ENCODE data around the gene FAM24B. TPM values are rescaled to one million over a fixed set of nuclear protein-coding genes. Genes with fewer than 3 reads are reported as not detected.
"Not testable (repeated sequence)": the region's sequence is repeated elsewhere in the genome, so short reads cannot be mapped to it uniquely, and the experiment has no call there.

The FAM24B gene
- polyA plus RNA-seq, 1 donor = 2.5 TPM

DNA sequence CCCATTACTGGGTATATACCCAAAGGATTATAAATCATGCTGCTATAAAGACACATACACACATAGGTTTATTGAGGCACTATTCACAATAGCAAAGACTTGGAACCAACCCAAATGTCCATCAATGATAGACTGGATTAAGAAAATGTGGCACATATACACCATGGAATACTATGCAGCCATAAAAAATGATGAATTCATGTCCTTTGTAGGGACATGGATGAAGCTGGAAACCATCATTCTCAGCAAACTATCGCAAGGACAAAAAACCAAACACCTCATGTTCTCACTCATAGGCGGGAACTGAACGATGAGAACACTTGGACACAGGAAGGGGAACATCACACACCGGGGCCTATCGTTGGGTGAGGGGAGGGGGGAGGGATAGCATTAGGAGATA, 21.3 kb downstream of the FAM24B start:
- not testable (repeated sequence) for DNase-seq

DNA sequence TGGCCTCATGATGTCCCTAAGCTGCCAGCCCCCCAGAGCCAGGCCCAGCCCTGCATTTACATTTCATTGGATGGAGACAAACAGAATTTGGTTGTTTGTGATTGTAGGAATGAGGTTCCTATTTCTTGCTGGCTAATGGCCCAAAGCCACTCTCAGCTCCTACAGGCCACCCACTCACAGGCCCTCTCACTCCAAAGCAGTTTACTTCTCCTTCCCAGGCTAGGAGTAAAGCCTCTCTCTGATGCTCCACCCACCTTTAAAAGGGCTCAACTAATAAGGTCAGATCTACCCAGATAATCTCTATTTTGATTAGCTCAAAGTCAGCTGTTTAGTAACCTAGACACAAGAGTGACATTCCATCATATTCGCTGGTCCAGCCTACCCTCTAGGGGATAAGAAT, 22.5 kb downstream of the FAM24B start:
- DNase-seq = no peak

DNA sequence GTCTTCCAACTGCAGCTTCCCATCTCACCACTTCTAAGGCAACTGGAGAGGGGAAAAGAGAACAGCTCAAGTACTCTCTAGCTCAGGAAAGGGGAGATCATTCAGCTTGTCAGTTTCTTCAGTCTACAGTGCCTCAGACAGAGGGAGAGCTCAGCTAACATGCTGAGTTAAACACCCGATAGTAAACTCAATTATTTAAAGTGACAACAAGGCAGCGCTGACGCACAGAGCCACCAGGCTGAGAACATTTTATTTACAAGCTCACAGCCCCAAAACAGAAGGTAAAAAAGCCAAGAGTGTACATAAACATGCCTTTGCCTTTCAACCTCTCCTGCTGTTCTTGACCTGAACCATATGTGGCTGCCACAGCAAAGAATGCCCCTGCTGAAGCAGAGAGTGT, 23.6 kb downstream of the FAM24B start:
- DNase-seq = no peak

DNA sequence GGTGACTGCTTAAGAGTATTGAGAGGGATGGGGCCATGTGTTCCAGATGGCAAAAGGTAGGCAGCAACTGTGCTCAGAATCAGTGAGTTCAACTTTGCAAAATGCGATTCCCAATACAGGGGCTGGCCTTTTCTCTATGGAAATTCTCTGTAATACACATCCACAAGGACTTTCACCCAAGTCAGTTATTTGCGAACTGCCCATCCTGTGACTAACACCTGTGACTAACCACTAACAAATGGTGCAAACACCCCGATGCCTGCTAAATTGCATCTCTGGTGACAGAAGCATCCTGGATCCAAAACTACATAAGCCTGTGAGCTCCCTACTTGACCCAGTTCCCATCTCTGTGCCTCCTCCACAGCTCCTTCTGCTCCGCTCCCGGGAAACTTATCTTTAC, 24.7 kb downstream of the FAM24B start:
- DNase-seq = no peak

DNA sequence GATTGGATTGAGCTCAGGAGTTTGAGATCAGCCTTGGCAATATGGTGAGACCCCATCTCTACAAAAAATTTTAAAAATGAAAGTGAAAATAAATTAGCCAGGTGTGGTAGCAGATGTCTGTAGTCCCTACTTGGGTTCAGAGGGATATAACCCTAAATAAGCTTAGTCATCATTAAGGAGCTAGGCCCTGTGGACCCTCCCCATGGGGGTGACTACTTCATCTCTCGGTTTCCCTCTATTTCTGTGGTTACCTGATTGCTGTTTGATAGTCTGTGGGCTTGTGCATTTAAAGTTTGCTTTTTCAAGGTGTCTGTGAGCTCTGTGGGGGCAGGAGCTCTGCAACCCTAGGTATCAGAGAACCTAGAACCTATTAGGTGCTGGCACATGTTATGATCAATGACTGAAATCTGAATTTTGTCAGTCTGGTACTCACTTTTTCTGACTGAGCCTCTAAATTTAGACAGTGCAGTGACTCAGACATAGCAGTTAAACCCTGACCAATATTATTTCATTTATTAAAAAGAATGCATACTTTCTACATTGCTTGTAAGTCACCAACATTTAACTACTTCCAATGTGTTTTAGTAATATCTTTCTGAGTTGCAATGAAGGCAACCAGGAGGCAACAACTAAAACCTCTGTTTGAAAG, 25.6 kb downstream of the FAM24B start:
- DNase-seq = no peak

DNA sequence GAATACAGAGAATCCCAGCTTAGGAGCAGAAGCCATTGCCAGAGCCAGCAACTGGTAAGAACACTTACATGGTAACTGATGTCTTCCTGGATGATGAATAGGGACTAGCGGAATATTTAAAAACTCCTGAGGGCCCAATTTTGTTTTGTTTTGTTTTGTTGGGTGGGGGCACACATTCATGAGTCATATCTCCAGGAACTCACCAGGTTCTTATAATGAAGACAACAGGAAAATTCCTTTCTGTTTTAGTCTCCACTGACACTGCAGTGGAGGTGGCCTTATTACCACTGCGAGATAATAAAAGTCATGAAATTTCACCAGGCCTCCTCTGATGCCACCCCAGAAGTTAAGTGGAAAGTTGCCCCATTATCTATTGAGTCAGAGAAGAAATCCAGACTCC, 27.1 kb downstream of the FAM24B start:
- no peak for DNase-seq

DNA sequence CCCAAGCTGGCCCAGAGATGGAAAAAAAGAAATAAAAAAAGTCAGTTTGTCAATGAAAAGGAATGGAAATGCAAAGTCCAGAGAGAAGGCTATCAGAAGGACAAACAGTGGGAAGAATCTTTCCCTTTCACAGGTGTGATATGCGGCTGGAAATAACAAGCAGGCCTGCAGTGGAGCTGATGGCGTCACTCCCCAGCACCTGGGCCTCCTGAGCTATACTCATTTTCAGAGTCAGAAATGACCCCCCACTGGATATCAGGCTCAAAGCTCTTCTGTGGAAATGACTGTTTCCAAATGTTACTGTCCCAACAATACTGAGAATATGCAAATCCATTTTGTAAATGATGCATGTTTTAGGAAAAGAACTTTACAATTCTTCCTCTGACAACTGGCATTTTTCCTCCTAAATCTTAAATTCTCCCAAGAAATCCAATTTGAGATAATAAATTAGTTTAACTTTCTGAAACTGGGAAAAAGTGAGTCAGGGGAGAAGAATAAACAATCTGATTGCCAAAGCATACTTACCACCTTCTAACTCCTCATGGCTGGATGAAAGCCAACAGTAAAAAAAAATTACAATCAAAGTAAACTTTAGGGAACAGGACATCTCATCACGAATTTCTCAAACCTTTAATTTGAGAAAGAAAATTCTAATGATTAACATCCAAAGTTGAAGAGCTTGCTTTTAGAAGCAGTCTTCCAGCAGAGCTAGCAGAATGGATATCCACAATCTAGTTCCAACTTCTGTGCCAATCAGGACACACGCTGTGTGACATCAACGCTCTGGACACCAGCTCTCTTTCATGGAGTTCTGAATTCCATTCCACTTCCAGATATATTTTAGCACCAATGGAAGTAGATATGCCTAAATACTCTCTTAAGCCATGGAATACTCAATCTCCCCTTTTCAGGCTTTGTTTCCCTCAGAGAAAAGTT, 28.4 kb downstream of the FAM24B start:
- DNase-seq = no peak

DNA sequence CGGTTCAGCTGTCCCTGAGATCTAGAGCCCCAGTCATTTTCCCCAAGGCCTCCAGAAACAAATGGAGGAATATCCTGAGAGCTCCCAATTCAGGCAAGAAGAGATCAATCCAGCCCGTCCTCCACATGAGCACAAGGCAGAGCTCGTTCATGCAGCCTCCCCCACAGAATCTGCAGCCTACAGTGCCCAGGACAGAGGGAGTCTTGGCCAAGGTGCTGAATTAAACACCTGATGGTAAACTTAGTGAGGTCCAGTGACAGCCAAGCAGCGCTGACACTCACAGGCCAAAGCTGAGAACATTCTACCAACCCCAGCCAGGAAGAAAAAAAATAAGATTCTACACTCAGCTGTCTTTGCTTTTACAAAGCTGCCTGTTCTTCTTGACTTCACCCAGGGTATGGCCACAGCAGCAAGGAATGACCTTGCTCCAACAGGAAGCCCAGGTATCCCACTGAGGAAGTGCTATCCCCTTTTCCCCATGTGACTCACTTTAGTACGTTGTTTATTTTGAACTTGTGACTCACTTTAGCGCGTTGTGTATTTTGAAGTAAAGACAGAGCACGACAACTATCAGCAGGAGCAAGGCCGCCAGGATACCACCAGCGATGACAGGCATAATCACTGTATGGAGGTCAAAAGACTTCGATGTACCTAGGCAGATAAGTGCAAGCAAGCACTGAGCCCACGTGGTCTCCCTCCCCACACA, 29.3 kb downstream of the FAM24B start:
- no peak for DNase-seq

DNA sequence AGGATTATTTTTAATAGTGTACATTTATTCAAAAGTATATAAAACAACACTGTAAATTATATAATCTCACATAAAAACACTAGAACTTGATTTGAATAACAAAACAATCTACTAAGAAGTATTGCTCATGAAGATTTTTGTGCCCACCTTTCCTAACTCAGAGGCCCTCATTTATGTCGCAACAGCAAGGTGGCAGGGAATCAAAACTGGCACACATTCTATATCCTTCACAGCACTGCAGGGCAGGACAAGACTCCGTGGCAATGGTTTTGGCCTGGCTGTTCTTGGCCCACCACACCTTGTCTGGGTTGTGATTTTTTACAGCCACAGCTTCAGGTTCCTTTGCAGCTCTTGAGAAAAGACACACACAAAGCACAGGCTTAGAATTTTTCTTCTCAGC, 30.3 kb downstream of the FAM24B start:
- DNase-seq = no peak

DNA sequence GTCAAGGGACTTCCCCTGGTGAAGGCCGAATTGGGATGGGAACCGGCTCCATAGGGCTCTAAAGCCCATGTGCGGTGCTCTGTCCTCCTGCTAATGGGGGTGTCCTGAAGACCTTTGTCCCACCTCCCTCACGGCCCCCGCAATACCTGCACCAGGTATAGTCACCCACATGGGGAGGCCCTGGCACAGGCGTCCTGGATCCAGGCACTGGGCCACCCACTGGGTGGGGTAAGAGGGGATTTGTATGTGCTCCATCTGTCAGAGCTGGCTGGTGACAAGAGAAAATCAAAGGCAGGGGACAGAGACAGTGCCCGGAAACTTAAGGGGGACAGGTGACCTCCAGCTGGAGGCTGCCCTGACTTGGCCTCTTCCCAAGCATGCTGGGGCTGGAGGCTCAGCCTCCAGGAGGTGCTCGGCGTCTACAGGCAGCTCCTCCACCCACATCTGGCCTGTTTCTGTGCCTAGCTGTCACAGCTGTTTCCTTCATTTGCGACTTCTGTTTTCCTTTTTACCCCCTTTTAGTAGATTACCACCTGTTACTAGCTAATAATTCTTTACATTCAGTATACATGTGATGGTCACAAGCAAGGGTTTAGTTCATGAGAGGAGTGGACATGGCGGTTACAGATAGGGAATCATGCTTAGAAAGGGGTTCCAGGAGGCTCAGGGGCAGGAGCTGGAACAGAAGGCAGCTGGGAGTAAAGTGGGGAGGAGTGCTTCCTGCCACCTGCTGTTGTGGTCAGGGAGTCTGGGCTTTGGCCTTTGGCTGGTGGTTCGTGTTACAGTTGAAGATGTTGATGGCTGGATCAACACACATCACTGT, 31.4 kb downstream of the FAM24B start:
- DNase-seq = no peak

DNA sequence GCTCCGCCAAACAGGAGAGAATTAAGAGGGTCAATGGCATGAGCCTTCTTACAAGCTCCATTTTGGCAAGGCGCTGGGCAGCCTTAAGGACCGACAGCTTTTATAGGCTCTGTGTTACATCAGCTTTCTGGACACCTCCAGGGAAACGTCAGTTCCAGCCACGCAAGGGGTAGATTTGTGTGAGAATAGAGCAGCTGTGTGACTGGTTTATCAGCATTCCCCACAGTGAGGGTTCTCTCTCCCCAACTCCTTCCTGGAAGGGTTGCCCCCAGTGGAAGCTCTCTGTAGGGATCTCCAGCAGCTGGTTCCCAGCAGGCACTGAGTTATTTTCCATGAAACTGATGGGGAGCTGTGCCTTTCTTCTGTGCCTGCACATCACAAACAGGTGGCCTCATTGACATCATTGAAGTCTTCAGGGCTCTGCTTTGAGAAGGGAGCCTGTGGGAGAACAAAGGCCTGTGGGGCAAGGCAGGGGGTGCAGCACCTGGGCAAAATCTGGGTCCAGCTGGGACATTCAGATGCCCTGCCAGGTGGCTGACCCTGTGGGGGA, 33.5 kb downstream of the FAM24B start, which contains the start of gene CUZD1:
Gene CUZD1, minus strand, starts transcription at position 75 of the 550 bp plus-strand sequence. Its CDS starts 14 bp downstream, at position 61.
- DNase-seq = no peak

DNA sequence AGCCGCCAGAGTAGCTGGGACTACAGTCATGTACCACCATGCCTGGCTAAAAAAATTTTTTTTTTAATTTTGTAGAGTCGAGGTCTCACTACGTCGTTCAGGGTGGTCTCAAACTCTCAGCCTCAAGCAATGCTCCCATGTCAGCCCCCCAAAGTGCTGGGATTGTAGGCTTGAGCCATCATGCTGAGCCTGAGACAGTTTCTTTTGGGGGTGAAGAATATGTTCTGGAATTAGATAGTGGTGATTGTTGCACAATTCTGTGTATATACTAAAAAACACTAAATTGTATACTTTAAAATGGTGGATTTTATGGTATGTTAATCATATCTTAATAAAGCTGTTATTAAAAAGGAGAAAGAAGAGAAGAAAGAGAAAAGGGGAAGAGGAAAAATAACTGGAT, 35.2 kb downstream of the FAM24B start:
- DNase-seq = no peak

DNA sequence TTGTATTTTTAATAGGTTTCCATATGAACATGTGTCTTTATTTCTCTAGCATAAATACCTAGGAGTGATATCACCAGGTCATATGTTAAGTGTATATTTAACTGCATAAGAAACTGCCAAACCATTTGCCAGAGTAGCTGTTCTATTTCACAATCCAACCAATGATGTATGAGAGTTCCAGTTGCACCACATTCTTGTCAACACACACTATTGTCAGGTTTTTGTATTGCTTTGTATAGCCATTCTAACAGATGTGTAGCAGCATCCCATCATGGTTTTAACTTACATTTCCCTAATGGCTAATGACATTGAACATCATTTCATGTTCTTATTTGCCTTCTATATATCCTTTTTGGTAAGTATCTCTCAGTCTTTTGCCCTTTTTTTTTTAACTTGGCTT, 37.8 kb downstream of the FAM24B start:
- no peak for DNase-seq

DNA sequence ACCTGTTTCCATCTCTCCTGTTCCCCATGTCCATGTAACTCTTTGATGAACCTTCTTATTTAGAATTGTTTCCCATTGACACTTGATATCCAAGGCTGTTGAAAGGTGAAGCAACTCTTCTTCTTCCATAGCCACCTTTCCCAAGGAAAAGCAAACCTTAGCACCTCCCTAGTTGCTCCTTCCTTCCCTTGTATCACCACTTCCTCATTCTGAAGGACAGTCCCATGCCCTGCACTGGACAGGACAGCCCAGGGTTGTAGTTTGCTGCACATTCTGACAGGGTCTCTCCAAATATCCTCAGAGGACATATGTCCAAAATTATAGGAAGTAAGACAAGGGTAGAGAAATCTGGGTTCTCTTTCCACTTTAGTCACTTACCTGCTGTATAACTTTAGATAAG, 39.9 kb downstream of the FAM24B start:
- no peak for DNase-seq

DNA sequence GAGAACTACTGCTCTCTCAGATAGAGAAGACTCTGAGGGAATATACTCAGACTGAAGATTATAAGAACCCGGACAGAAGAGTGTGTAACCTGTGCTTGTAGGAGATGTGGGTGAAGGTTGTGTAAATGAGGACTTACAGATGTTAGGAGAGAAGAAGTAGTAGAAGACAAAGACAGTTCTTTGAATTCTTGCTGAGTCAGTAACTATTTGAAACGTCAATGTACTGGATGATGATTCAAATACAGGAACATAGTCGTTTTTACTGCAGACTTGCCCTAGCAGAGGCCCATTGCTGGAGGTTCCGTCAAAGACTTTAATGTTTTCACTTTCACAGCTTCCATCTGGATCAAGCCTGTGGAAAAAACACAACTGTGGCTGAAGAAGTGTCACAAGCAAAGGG, 40.5 kb downstream of the FAM24B start:
- DNase-seq = no peak

DNA sequence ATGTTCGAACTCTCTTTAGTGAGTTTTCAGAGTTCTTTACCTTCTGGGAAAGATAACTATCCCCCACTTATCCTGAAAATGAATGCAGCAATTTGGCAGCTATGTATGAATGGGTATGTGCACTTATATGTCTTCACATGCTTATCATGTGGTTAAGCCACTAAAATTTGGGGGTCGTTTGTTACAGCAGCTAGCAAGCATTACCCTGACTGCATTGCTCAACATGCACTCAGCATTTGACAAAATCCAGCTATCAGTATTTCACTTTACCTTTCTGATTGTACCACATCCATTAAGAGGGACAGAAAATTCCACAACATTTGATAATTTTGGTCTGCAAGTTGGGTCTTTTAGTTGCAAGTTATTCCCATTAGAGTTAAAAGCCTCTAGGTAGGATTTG, 43.5 kb downstream of the FAM24B start:
- no peak for DNase-seq

DNA sequence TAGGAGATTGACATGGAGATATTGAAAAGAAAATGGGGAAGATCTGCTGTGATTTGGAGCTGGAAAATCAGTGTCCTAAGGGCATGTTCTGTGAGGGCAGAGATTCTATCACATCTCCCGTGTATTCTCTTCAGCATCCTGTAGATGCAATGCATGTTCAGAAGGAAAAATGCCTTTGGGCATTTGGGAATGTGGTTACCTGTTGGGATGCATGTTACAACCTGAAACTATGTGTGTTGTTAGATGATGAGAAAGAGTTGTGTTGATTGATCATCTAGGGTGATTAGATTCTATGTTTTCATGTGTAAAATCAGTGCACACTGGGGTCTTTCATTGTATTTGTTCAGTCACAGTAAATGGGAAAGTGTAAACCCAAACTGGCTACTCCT, 48.4 kb downstream of the FAM24B start:
- DNase-seq = no peak

DNA sequence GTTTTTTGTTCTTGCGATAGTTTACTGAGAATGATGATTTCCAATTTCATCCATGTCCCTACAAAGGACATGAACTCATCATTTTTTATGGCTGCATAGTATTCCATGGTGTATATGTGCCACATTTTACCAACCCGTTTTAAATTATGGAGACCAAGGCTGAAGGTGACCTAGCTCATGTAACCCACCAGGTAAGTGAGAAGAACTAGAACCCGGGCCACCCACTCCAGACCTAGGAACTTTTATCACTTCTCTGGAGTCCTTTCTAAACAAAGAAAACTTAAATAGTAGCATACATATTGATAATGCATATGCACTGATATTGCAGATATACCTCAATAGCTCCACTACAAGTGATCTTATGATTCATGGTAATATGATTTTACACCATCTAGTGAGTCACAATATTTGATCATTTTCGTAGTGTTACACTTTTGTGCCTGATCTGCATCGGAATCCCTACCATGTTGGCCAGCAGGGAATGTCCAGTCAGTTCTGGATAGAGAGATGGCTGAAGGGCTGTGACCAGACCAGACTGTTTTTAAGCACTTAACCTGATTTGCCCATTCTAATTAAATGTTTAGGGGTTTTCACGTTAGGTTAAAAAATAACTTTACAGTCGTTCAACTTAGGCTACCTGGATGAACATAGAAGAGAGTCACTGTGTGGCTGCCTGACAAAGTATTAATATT, 49.0 kb downstream of the FAM24B start:
- no peak for DNase-seq

DNA sequence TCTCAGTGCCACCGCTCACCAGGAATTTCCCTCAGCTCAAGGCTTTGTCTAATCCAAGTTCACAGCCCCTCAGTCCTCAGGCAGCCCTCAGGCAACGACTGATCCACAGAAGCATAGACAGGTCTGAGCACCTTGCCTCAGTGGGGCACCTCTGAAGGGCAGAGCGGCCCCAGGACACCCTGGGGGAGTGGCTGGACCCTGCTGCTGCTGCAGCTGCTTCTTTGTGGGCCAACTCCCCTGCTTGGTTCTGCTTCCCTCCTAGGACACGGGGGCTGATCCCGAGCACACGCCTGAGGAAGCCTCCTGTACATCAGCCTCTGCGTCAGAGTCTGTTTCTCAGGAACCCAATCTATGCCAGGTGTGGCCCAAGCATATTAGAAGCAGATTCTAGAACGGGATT, 49.9 kb downstream of the FAM24B start:
- no peak for DNase-seq

DNA sequence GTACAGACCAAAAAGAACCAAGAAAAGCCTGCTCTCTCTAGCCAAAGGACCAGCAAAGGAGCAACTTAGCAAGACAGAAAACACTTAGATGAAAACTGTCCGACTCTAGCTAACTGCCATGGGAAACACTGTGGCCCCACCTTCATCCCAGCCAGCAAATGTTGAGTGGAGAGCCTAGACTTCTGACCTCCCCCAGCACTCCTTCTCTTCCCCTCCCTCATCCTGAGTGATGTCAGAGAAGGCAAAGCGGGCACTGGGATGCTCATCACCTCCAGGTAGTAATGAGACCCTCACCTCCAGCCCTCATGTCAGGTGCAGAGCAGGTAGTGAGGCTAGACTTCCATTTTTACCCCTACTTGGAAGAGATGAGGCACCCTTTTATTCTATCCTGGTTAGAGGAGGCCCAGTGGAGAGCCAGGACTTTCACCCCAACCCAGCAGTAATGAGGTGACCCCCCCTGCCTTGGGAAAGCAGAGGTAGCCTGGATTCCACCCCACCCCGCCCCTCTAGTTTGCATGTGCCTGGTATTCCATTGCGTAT, 50.6 kb downstream of the FAM24B start:
- DNase-seq = no peak

DNA sequence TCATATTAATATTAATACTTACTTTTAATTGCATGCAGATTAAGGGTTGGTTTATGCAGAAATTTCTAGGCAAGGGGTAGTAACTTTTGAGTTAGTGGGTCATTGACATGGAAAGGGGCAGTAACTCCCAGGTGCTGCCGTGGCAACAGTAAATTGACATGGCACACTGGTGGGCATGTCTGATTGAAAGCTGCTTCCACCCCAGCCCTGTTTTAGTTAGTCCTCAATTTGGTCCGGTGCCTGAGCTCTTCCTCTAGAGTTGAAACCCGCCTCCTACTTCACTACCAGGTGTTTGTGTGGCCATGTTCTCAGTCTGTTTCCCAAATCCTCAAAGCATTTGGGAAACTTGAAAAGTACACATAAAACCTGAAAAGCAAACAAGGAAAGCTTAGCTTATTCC, 52.1 kb downstream of the FAM24B start:
- DNase-seq = no peak

All from hindlimb muscle (tissue), 1 donor.